GM12874 (cell line): ENCODE measurements around the gene MAOA.

Experiments used
- TF ChIP-seq, protein P1 (sequence below): IDR thresholded peaks from 2 replicates; pipeline ENCODE4 v1.5.1; 2011; ENCODE audit warnings: low read depth, mild to moderate bottlenecking, control low read depth, low read length, moderate library complexity; ENCODE audit not compliant: insufficient read depth

Gene MAOA

DNA sequence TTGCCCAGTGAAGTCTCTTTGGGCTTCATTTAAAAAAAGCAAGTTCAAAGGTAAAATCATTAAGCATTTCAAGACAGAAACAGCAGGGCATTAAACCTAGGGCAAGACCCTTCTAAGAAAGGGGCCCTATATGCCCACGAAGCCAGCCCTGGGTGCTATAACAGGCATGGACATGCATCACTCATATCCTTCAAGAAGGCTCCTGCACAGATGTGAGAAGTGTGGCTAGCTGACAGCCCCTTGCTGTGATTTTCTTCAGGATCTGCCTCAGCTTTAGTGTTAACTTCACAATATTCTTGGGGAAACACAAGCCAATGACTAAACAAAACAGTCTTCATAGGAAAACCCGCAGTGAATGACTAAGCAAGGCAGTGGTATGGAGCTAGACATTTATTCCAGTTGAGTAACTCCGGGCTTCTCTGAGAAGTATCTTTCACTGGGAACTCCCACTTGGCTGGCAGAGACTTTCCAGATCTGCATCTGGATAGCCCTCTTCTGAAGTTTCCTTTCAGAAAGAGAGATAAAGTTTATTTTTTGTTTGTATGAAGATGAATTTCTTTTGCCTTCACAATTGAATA lies 11.9 kb upstream of the MAOA start:
- TF ChIP-seq, protein P1, sequence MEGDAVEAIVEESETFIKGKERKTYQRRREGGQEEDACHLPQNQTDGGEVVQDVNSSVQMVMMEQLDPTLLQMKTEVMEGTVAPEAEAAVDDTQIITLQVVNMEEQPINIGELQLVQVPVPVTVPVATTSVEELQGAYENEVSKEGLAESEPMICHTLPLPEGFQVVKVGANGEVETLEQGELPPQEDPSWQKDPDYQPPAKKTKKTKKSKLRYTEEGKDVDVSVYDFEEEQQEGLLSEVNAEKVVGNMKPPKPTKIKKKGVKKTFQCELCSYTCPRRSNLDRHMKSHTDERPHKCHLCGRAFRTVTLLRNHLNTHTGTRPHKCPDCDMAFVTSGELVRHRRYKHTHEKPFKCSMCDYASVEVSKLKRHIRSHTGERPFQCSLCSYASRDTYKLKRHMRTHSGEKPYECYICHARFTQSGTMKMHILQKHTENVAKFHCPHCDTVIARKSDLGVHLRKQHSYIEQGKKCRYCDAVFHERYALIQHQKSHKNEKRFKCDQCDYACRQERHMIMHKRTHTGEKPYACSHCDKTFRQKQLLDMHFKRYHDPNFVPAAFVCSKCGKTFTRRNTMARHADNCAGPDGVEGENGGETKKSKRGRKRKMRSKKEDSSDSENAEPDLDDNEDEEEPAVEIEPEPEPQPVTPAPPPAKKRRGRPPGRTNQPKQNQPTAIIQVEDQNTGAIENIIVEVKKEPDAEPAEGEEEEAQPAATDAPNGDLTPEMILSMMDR: no peak

DNA sequence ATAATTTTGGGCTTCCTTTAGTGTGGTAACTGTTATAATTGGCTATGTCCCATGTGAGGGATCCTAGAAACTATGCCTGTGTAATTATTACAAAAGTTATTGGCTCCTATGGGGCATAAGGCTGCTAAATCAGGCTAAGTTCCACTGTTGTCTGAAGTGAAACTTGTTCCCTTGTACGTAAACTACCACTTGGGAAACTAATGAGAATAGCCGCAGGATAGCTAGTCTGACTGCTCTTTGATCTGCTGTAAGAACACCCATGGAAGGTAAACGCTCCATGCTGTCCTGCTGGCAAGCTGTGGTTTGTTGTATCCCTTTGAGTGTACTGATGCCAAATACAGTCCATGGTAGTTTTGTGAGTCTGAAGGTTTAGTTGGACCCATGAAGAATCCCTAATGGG lies 9.3 kb upstream of the MAOA start:
- TF ChIP-seq, protein P1: no peak

DNA sequence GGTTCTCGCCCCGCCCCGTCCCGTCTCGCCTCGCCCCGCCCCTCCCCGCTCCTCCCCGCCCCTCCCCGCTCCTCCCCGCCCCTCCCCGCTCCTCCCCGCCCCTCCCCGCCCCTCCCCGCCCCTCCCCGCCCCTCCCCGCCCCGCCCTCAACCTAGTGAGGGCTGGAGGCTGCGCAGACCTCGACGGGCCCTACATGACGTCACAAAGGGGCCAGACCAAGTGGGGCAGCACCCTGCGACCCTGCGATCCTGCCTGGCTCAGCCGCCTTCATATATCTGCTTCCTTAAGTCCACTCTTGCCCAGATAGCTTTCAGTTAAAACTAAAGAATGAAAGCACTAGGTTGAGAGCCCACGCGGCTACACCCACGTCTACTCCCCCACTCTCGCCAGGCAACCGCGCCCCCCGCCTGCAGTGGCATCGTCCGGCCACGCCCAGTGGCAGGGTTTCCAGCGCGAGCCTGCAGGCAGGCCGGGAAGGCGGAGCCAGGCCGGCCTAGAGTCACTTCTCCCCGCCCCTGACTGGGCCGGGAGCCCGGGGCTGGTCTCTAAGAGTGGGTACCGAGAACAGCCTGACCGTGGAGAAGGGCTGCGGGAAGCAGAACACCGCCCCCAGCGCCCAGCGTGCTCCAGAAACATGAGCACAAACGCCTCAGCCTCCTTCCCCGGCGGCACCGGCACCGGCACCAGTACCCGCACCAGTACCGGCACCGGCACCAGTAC lies 1.5 kb upstream of the MAOA start:
- TF ChIP-seq, protein P1: no peak

DNA sequence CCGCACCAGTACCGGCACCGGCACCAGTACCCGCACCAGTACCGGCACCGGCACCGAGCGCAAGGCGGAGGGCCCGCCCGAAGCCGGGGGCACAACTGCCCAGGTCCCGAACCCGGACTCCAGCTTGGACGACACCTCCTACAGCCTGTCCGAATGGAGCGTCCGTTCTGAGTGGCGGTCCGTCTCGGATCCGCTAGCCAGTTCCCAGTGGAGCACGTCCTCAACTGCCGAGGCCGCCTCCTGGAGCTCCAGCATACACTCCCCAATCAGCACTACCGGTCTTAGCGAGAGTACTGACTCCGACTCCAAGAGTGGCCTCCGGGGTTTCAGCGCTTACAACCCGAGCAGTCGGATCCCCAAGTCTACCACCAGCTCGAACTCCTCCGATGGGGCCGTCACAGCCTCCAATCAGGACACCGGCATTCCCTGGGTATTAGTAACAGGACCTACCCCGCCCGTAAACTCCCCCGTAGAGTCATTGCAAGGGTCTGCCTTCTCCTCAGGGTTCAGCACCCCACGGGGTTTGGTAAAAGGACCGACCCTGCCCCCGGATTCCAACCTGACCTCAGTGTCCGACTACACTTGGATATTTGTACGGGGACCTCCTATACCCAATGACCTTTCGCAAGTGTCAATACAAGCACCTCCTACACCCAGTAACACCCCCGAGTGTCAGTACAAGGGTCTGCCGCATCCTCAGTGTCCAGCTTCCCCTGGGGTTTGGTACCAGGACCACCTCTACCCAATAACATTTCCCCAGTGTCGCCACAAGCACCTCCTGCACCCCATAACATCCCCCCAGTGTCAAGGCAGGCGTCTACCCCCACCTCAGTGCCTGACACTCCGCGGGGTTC lies 721 bp upstream of the MAOA start:
- TF ChIP-seq, protein P1: no peak

DNA sequence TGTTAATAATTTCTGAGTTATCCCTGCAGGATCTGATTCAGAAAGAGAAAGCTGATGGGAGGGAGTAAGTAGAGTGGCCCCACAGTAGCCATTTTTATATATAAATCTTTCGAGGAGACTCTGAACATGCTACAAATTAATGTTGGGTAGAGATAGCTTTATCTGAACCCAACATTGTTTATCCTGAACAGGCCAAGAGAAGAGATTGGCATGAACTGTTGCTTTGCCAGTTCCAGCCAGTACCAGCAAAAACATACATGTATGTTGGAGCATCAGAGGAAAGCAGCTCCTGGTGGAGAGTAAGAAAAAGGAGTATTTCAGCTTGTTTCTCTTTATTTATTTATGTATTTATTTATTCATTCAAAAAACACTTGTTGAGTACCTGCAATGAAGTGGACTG lies 1.6 kb downstream of the MAOA start:
- TF ChIP-seq, protein P1: no peak

DNA sequence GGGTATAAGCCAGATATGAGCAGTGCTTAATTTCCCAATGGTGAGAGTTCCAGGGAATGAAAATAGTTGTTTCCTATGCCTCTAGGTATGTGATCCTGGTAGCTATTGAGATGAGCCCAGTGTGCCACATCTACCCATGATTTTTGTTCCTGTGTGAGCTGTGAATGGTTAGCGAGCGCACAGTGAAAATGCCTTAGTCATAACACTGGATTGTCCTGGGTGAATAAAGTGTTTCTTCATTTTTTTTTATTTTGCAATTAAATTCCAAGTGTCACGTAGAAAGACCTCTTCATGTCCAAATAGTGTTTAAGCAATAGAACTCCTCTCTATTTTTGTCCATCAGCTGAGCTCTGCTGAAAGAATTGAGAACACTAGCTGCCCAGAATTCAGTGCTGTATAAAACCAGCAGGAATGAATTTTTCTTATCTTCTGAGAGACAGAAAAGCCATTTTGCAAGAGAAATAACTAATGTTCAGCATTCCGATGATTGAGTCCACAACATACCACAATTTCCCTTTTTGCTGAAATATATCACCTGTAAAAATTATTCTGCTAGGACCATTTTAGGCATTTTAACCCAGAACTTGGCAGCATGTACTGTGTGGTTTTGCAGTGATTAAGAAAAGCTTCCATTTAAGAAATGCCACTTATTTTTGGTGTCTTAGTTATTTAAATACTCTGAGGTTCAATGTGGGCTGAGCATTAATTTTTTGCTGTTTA lies 5.6 kb downstream of the MAOA start:
- TF ChIP-seq, protein P1: no peak

DNA sequence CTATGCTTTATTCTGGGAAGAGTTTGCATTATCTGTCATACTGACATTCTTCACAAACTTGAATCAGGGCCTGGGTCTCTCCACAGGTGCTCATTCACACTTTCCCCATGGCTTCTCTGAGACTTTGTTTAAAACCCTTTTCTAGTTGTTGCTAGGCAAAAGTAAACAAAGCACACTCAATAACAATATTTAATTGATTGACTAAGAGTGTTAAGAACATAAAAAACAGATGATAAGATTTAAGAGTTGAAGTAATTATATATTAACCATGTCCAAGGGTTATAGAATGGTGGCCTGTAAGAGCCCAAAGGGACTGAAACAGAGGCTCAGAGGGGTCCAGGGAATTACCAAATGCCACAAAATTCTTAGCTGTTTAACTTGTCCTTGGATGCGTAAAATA lies 7.1 kb downstream of the MAOA start:
- TF ChIP-seq, protein P1: no peak
